ENCODE data around the gene DPYD. TPM values are rescaled to one million over a fixed set of nuclear protein-coding genes. Genes with fewer than 3 reads are reported as not detected.

DPYD gene
- total RNA-seq, 1 donor from 2014 or later, result 8.1 TPM

GRCh38 chr1:97538113-97538512, 382.7 kb downstream of the DPYD start:
- no peak overlapping the region for H3K4me3 Mint-ChIP-seq (ENCODE audit: low read depth)
- no peaks in the 10 kb centered on the region for H3K27me3 Mint-ChIP-seq
- no peaks in the 10 kb centered on the region for H3K9me3 Mint-ChIP-seq (ENCODE audit: low read depth)
- TF ChIP-seq CTCF (IDR thresholded peaks at IDR 0.05; ENCODE audit: unreplicated experiment), result no peak
- DNase-seq (ENCODE audit: low spot score, unreplicated experiment), result no peak
- H3K36me3 Mint-ChIP-seq (ENCODE audit: insufficient read depth), result no peaks in the 10 kb centered on the region
- H3K27ac Mint-ChIP-seq, result no peak overlapping the region
- H3K4me1 Mint-ChIP-seq (ENCODE audit: low read depth), result no peaks in the 10 kb centered on the region

- no peak overlapping the region for H3K4me3 Mint-ChIP-seq (ENCODE audit: low read depth)
- no peaks in the 10 kb centered on the region for H3K27me3 Mint-ChIP-seq
- no peaks in the 10 kb centered on the region for H3K36me3 Mint-ChIP-seq (ENCODE audit: insufficient read depth)
- DNase-seq (ENCODE audit: low spot score, unreplicated experiment), result no peak
- no peak overlapping the region for H3K27ac Mint-ChIP-seq
- H3K9me3 Mint-ChIP-seq (ENCODE audit: low read depth), result no peaks in the 10 kb centered on the region
- peaks cover 1% of the 10 kb centered on the region for H3K4me1 Mint-ChIP-seq (ENCODE audit: low read depth)
- TF ChIP-seq CTCF (IDR thresholded peaks at IDR 0.05; ENCODE audit: unreplicated experiment), result no peak
Observed at GRCh38 chr1:97533358-97533757, 387.5 kb downstream of the DPYD start.

GRCh38 chr1:97529600-97529999, 391.2 kb downstream of the DPYD start:
- H3K4me3 Mint-ChIP-seq (ENCODE audit: low read depth), result no peak overlapping the region

GRCh38 chr1:97524211-97524610, 396.6 kb downstream of the DPYD start:
- no peak for DNase-seq (ENCODE audit: low spot score, unreplicated experiment)
- H3K4me3 Mint-ChIP-seq (ENCODE audit: low read depth), result no peak overlapping the region
- H3K4me1 Mint-ChIP-seq (ENCODE audit: low read depth), result peaks cover 1% of the 10 kb centered on the region
- peaks cover 16% of the 10 kb centered on the region for H3K9me3 Mint-ChIP-seq (ENCODE audit: low read depth)
- no peak for TF ChIP-seq CTCF (IDR thresholded peaks at IDR 0.05; ENCODE audit: unreplicated experiment)
- H3K27me3 Mint-ChIP-seq, result no peaks in the 10 kb centered on the region
- H3K27ac Mint-ChIP-seq, result no peak overlapping the region
- peaks cover 6% of the 10 kb centered on the region for H3K36me3 Mint-ChIP-seq (ENCODE audit: insufficient read depth)

More at GRCh38 chr1:97529600-97529999, 391.2 kb downstream of the DPYD start:
- Mint-ChIP-seq H3K27me3 (no peaks in the 10 kb centered on the region), H3K4me1 (ENCODE audit: low read depth) (peaks cover 1% of the 10 kb centered on the region), H3K27ac (no peak overlapping the region), H3K36me3 (ENCODE audit: insufficient read depth) (no peaks in the 10 kb centered on the region), H3K9me3 (ENCODE audit: low read depth) (no peaks in the 10 kb centered on the region)
- no peak for TF ChIP-seq CTCF (IDR thresholded peaks at IDR 0.05; ENCODE audit: unreplicated experiment)
- DNase-seq (ENCODE audit: low spot score, unreplicated experiment), result no peak

- Mint-ChIP-seq H3K36me3 (ENCODE audit: insufficient read depth) (peaks cover 5% of the 10 kb centered on the region), H3K9me3 (ENCODE audit: low read depth) (peaks cover 15% of the 10 kb centered on the region), H3K27me3 (no peaks in the 10 kb centered on the region), H3K4me3 (ENCODE audit: low read depth) (no peak overlapping the region), H3K4me1 (ENCODE audit: low read depth) (peaks cover 15% of the 10 kb centered on the region), H3K27ac (no peak overlapping the region)
- no peak for DNase-seq (ENCODE audit: low spot score, unreplicated experiment)
- TF ChIP-seq CTCF (IDR thresholded peaks at IDR 0.05; ENCODE audit: unreplicated experiment), result no peak
Observed at GRCh38 chr1:97516588-97516987, 404.2 kb downstream of the DPYD start.
